Neural progenitor cell (in vitro differentiated cells): ENCODE measurements around the gene SLFN5.

Experiments
- EZH2 ChIP-seq: fragments of 200-600 bp; sonication (generic); IDR thresholded peaks from 2 replicates; pipeline ENCODE4 v1.6.1; 2017; ENCODE audit warnings: antibody characterized with exemption, mild to moderate bottlenecking, moderate library complexity
- EZH2phosphoT487 ChIP-seq: fragments of 200-600 bp; sonication (generic); IDR thresholded peaks from 2 replicates; pipeline ENCODE4 v1.6.1; 2017; ENCODE audit warnings: antibody characterized with exemption

DNA sequence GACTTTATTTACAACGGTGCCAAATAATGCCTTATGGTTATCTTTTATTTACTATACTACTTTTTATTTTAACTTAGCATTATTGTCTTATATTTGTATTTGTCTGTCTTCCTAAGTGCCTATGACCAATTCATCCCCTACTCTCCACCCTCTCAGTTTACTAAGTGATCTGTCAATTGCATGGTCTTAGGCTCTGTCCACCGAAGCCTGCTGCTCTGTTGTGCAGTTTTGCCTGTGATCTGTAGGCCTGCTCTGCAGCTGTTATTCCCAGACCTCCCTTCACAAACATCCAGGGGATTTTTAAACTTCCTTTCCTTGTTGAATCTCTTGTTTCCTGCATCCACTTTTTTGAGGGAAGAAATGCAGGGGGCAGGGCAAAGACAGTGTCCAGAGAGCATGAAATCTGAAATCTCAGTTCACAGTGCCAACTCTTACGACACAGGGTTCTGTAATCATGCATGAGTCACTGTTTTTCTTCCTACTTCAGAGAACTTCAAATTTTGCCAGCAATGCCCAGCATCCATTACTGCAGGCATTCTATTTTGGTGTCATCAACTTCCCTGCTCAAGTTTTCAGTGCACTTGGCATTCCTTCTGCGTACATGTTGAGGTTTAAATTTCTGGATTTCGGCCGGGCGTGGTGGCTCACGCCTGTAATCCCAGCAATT lies 11.4 kb downstream of the SLFN5 start:
- TF ChIP-seq EZH2phosphoT487 (no peak), EZH2 (no peak)
